Stomach (tissue), 9 donors: ENCODE results near the gene CDC14A. TPM values are rescaled to one million over a fixed set of nuclear protein-coding genes. Genes with fewer than 3 reads are reported as not detected.

Experiments used
- DNase-seq, 2 donors: peaks; one replicate each; pipeline versions ENCODE4 v3.0.0 to v3.0.0-alpha.2; 2013 to 2019
- H3K27ac ChIP-seq, 5 donors: fragments of 200-600 bp in 4 of 5; sonication (generic) in 4 of 5; one replicate each; pipeline ENCODE4 v1.5.1; 2013 to 2019; ENCODE audit warnings: mild to moderate bottlenecking in 1 of 5, moderate library complexity in 1 of 5
- H3K27me3 ChIP-seq, 3 donors: fragments of 200-600 bp; sonication (generic); one replicate each; pipeline ENCODE4 v1.5.1; 2017 to 2019; ENCODE audit warnings: mixed run types in 1 of 3
- H3K36me3 ChIP-seq, 4 donors: fragments of 200-600 bp; sonication (generic); 1 replicate in 3 of 4; 2 replicates in 1 of 4; pipeline ENCODE4 v1.5.1; 2016 to 2019
- H3K4me1 ChIP-seq, 4 donors: fragments of 200-600 bp; sonication (generic); one replicate each; pipeline ENCODE4 v1.5.1; 2016 to 2019
- H3K4me3 ChIP-seq, 4 donors: fragments of 200-600 bp; sonication (generic) in 3 of 4; one replicate each; pipeline ENCODE4 v1.5.1; 2016 to 2019; ENCODE audit warnings: mild to moderate bottlenecking in 1 of 4
- H3K9me3 ChIP-seq, 4 donors: fragments of 200-600 bp; sonication (generic); one replicate each; pipeline ENCODE4 v1.5.1; 2016 to 2019
- EP300 ChIP-seq: sonication (generic); formaldehyde crosslinking; IDR thresholded peaks from one replicate; pipeline ENCODE4 v1.6.1; 2017; ENCODE audit warnings: antibody characterized with exemption
- POLR2A ChIP-seq, 4 donors: fragments of 450-650 bp; IDR thresholded peaks; one replicate each; pipeline ENCODE4 v1.6.1; 2016; ENCODE audit warnings: antibody characterized with exemption in 4 of 4, control low read depth in 2 of 4, mild to moderate bottlenecking in 1 of 4, moderate library complexity in 1 of 4
- POLR2AphosphoS5 ChIP-seq, 3 donors: sonication (generic); formaldehyde crosslinking; IDR thresholded peaks; one replicate each; pipeline ENCODE4 v1.6.1; 2016; ENCODE audit warnings: antibody characterized with exemption in 3 of 3
- WGBS, 5 donors: extraction: QIAGEN DNeasy Blood & Tissue Kit in 3 of 5; methylation state at CpG; one replicate each; pipeline versions ENCODE4 v1.1.5 to v1.1.7; 2013 to 2018; 5-methylcytosine and 5-hydroxymethylcytosine counted together
- intact Hi-C: fragments of 100-400 bp; cut with DNase I; formaldehyde crosslinking; loops from one replicate; pipeline ENCODE4 v1.15.1; 2023; ENCODE audit warnings: low total_unique reads
- polyA plus RNA-seq, 3 donors: library from polyadenylated mRNA; stranded (reverse); fragments of 200-250 nt; gene quantifications; one replicate each; pipeline ENCODE4 v1.2.3, GENCODE V29; 2013
- total RNA-seq, 5 donors: library from RNA; depleted of rRNA; stranded (reverse); fragments of >200 nt; gene quantifications; one replicate each; pipeline versions ENCODE4 v1.1.0 to v1.2.3, GENCODE V29; 2014 to 2016
- TF ChIP-seq, protein P1 (sequence below), 7 experiments: fragments of 450-650 bp in 4 of 7; fragments of 200-600 bp in 3 of 7; sonication (generic) in 3 of 7; IDR thresholded peaks; one replicate each; pipeline ENCODE4 v1.5.1; 2016 to 2019; ENCODE audit warnings: antibody characterized with exemption in 7 of 7, control low read depth in 2 of 7, mild to moderate bottlenecking in 1 of 7
- donor health status: healthy with polysubstance abuse.
- donor health status: Bipolar disorder and iron deficiency.
- donor health status: healthy.

CDC14A gene
- total and polyA plus RNA-seq, 8 donors = 2.1 to 31.0 (median 12.1) TPM

DNA sequence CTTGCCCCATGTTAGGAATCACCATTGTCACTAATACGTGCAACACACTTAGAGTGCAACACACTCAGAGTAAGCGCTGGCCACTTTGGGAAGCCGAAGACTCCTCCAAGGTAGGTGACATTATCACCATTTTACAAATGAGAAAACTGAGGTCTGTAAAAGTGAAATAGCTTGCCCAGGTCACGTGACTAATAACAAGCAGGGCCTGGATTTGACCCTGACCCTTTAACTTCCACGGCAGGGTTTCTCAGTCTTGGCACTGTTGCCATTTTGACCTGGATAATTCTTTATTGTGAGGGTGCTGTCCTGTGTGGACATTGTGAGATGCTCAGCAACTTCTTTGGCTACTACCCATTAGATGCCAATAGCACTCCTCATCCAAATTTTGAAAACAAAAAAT lies 177.8 kb downstream of the CDC14A start:
- H3K9me3 ChIP-seq = no peaks in the 10 kb centered on the region
- intact Hi-C loops = no loop called here
- WGBS, 5 donors = 85 to 90% (median 90%) methylated on average over 5 of the region's 5 CpGs
- no peak for DNase-seq
- H3K4me3 ChIP-seq = no peak overlapping the region
- no peaks in the 10 kb centered on the region for H3K36me3 ChIP-seq
- TF ChIP-seq POLR2AphosphoS5 (IDR thresholded peaks at IDR 0.05) (no peak), EP300 (no peak), POLR2A (IDR thresholded peaks at IDR 0.05) (no peak)
- TF ChIP-seq, protein P1, sequence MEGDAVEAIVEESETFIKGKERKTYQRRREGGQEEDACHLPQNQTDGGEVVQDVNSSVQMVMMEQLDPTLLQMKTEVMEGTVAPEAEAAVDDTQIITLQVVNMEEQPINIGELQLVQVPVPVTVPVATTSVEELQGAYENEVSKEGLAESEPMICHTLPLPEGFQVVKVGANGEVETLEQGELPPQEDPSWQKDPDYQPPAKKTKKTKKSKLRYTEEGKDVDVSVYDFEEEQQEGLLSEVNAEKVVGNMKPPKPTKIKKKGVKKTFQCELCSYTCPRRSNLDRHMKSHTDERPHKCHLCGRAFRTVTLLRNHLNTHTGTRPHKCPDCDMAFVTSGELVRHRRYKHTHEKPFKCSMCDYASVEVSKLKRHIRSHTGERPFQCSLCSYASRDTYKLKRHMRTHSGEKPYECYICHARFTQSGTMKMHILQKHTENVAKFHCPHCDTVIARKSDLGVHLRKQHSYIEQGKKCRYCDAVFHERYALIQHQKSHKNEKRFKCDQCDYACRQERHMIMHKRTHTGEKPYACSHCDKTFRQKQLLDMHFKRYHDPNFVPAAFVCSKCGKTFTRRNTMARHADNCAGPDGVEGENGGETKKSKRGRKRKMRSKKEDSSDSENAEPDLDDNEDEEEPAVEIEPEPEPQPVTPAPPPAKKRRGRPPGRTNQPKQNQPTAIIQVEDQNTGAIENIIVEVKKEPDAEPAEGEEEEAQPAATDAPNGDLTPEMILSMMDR (IDR thresholded peaks at IDR 0.05) = no peak
- H3K27ac ChIP-seq = peak overlapping the region in 3 of 5 donors; percentile 25 to 65 (median 40)
- peaks cover 0 to 35% (median 0%) of the 10 kb centered on the region in 4 donors for H3K4me1 ChIP-seq
- no peaks in the 10 kb centered on the region for H3K27me3 ChIP-seq

DNA sequence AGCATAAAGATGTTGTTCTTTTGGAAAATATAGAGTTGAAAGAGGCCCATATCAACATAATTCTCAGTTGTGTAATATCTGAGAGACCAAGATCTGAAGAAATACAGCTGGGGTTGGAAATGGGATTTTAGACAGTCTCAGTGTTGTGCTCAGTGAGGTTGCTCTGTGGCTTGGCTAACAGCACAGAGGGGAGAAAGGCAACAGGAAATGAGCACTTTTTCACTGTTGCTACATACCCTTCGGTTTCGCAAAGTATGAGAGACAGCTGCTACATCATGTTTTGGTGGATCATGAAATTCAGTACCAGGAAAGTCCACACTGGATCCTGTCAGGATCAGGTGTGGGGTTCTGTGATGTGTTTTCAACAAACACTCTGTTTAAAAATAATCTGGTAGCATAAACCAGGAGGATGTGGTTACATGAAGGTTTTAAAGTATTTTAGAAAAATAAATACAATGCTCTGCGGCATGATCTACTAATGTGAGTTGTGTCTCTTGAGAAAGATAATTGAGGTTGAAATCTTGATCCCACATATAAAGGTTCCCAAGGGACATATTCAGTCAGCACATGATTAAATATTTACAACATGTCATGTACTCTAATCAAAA lies 178.7 kb downstream of the CDC14A start:
- H3K9me3 ChIP-seq = no peaks in the 10 kb centered on the region
- no peak overlapping the region for H3K4me3 ChIP-seq
- DNase-seq = peak; percentile 25 to 69
- H3K4me1 ChIP-seq = peaks cover 0 to 35% (median 0%) of the 10 kb centered on the region in 4 donors
- TF ChIP-seq POLR2A (IDR thresholded peaks at IDR 0.05) = no peak
- TF ChIP-seq EP300 = no peak
- peak in 2 of 3 donors; percentile 57 to 67 for TF ChIP-seq POLR2AphosphoS5 (IDR thresholded peaks at IDR 0.05)
- TF ChIP-seq, protein P1 (IDR thresholded peaks at IDR 0.05) = no peak
- intact Hi-C loops = no loop called here
- H3K27ac ChIP-seq = peak overlapping the region in 3 of 5 donors; percentile 52 to 65 (median 55)
- H3K36me3 ChIP-seq = no peaks in the 10 kb centered on the region
- no peaks in the 10 kb centered on the region for H3K27me3 ChIP-seq
- WGBS, 5 donors = 58 to 79% (median 59%) methylated on average over 3 of the region's 3 CpGs

DNA sequence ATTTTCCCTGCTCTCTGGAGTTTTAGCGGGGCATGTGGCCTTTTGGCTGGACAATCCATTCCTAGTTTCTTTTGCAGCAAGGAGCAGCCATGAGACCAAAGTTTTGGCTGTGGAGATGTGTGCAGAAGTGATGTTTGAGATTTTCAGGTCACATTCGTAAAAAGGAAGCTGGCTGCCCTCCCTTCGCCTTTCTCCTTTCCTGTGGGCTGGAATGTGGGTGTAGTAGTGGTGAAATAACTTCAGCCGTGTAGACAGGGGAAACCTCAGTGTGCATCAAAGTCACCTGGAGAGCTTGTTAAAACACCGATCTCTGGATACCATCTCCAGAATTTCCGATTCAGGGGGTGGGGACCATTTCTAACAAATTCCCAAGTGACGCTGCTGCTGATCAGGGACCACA lies 180.3 kb downstream of the CDC14A start:
- Histone ChIP-seq H3K27me3 (peaks cover 0 to 9% (median 0%) of the 10 kb centered on the region in 3 donors), H3K9me3 (no peaks in the 10 kb centered on the region), H3K4me3 (no peak overlapping the region), H3K4me1 (peaks cover 0 to 35% (median 0%) of the 10 kb centered on the region in 4 donors), H3K36me3 (no peaks in the 10 kb centered on the region), H3K27ac (no peak overlapping the region)
- WGBS, 5 donors = 65 to 80% (median 74%) methylated on average over 7 of the region's 7 CpGs
- TF ChIP-seq POLR2A (IDR thresholded peaks at IDR 0.05) (no peak), POLR2AphosphoS5 (IDR thresholded peaks at IDR 0.05) (no peak), EP300 (no peak)
- TF ChIP-seq, protein P1 (IDR thresholded peaks at IDR 0.05) = no peak
- no peak for DNase-seq
- intact Hi-C loops = no loop called here

DNA sequence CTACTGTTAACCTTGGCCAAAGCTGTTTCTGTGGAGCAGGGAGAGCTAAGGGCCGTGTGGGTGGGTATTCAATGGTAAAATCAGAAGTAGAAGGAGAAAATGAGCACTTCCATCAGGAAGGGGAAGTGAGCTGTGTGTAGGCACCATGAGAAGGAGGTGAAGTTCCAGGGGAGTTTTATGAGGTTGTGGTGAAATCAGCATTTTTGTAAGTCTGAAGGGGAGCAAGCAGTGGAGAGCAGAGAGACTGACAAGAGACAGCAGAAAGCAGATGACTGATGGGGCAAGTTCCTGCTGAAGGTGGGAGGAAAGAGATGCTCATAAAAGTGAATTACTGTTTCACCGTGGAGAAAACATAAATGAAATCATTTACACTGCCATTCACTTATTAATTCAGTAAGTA lies 183.0 kb downstream of the CDC14A start:
- TF ChIP-seq EP300 (no peak), POLR2AphosphoS5 (IDR thresholded peaks at IDR 0.05) (no peak), POLR2A (IDR thresholded peaks at IDR 0.05) (no peak)
- TF ChIP-seq, protein P1 (IDR thresholded peaks at IDR 0.05) = no peak
- H3K9me3 ChIP-seq = no peaks in the 10 kb centered on the region
- no peak for DNase-seq
- intact Hi-C loops = no loop called here
- peaks cover 4 to 35% (median 22%) of the 10 kb centered on the region in 3 donors for H3K27me3 ChIP-seq
- H3K4me3 ChIP-seq = no peak overlapping the region
- 39 to 74% (median 53%) methylated on average over 2 of the region's 2 CpGs for WGBS, 5 donors
- H3K27ac ChIP-seq = no peak overlapping the region
- H3K4me1 ChIP-seq = peaks cover 14 to 40% (median 17%) of the 10 kb centered on the region in 4 donors
- H3K36me3 ChIP-seq = no peaks in the 10 kb centered on the region
